GM19395 (cell line): ENCODE results near the gene MSX1.

Experiments
- ATAC-seq: cut with Tn5 transposase; IDR thresholded peaks from one replicate; pipeline ENCODE4 v1.9.1; 2021; ENCODE audit warnings: mild to moderate bottlenecking, moderate library complexity; ENCODE audit not compliant: unreplicated experiment

Gene MSX1

DNA sequence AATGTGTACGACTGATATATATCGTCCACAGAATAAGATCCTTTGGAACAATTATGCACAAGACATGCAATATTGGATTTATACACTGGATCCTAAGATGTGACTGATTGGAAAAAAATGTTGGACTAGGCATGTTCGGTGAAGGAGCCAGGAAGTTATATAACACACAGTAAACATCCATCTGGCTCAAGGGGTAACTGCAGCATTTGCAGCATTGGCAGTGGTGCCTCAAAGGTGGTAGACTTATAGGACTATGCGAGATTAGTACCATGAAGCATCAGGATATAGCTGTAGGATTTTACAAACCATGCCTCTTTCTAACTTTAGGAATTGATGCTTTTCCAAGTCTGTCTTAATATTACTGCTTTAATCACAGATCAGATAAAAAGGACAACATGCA lies 34.3 kb downstream of the MSX1 start:
- no peak for ATAC-seq

GRCh38 chr4:4899202-4899925 lies 39.9 kb downstream of the MSX1 start:
- ATAC-seq = no peak

GRCh38 chr4:4901877-4902276 lies 42.4 kb downstream of the MSX1 start:
- ATAC-seq = no peak

DNA sequence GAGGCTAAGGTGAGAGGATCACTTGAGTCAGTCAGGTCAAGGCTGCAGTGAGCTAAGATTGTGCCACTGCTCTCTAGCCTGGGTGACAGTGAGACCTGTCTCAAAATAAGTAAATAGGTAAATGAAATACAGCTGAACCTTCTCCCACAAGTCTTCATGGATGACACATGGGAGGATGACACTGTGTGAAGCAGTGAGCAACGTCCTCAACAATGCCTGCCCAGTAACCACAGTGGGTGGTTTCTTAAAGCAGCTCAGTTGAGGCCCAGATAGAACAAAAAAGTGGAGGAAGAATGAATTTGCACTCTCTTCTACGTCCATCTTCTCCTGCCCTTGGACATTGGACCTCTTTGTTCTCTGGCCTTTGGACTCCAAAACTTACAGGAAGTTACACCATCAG lies 52.7 kb downstream of the MSX1 start:
- ATAC-seq = no peak

DNA sequence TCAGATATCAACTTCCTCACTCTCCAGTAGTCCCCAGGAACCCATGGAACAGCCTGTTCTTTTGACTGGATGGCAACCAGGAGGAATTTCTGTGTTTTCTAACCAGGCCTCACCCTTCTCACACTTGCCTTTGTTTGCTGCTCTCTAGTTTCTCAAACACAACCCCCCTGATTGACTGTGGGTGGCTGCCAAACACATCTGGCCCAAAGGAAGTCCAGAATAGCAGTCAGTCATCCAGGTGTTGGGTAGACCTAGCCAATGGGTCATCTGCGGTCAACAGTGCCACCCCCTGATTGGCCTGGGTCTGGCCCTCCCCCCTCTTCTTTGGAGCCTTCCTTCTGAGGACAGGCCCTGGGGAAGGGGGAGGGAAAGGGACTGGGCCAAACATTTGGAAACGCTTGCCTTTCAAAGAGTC lies 53.7 kb downstream of the MSX1 start:
- no peak for ATAC-seq
